ENCODE results near the gene ATF7IP2. TPM values are rescaled to one million over a fixed set of nuclear protein-coding genes. Genes with fewer than 3 reads are reported as not detected.

The ATF7IP2 gene
- total RNA-seq, 4 donors from 2014 or later = 2.4 to 4.8 (median 4.4) TPM

DNA sequence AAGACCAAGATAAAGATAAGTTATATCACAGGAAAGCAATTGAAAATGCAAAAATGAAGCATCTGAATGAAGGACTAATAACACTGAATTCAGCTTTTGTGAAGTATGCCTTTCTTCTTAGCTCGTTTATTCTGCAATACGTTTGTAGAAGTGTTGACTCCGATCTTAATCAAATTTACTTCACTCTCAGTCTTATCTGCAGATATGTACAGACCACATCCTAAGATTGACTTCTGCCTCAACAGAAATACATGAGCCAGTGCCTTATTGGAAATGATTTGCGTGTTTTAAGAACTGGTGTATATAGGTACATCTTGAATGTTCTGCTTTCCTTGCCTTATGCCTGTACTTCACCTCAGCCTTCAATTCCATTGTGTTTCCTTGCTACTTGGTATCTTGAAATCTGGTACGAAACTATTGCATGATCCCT lies 1.3 kb downstream of the ATF7IP2 start:
- Histone ChIP-seq H3K4me3 (peak overlapping the region in 1 of 4 donors; percentile 61), H3K4me1 (peaks cover 0 to 12% (median 0%) of the 10 kb centered on the region in 4 donors), H3K27me3 (no peaks in the 10 kb centered on the region), H3K9me3 (peaks cover 0 to 8% (median 0%) of the 10 kb centered on the region in 4 donors), H3K36me3 (no peaks in the 10 kb centered on the region), H3K27ac (no peak overlapping the region)
- WGBS, 2 donors = 70 to 71% methylated on average over 5 of the region's 5 CpGs
- DNase-seq (ENCODE audit: low spot score in 2 of 2) = no peak
- TF ChIP-seq, protein P1, sequence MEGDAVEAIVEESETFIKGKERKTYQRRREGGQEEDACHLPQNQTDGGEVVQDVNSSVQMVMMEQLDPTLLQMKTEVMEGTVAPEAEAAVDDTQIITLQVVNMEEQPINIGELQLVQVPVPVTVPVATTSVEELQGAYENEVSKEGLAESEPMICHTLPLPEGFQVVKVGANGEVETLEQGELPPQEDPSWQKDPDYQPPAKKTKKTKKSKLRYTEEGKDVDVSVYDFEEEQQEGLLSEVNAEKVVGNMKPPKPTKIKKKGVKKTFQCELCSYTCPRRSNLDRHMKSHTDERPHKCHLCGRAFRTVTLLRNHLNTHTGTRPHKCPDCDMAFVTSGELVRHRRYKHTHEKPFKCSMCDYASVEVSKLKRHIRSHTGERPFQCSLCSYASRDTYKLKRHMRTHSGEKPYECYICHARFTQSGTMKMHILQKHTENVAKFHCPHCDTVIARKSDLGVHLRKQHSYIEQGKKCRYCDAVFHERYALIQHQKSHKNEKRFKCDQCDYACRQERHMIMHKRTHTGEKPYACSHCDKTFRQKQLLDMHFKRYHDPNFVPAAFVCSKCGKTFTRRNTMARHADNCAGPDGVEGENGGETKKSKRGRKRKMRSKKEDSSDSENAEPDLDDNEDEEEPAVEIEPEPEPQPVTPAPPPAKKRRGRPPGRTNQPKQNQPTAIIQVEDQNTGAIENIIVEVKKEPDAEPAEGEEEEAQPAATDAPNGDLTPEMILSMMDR (IDR thresholded peaks at IDR 0.05) = no peak
- TF ChIP-seq EP300 (IDR thresholded peaks at IDR 0.05) (no peak), POLR2A (IDR thresholded peaks at IDR 0.05) (no peak)

DNA sequence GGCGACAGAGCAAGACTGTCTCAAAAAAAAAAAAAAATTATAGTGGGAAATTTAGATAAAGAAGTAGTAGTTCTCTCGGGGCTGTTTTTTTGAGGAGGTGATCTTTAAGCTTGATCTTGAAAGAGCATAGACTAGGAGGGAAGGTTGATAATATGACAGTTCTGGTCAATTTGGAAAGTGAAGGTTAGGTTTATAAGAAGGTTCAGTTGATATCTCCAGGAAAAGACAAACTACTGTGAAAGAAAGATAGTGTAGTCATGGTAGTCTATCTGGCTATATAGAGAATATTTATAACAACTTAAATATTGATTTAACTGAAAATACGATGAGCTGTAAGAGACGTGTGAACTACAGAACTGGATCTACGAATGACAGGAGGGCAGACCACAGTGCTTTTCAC lies 3.1 kb downstream of the ATF7IP2 start:
- DNase-seq (ENCODE audit: low spot score in 2 of 2) = no peak
- Histone ChIP-seq H3K27me3 (no peaks in the 10 kb centered on the region), H3K4me1 (peaks cover 0 to 12% (median 0%) of the 10 kb centered on the region in 4 donors), H3K36me3 (no peaks in the 10 kb centered on the region), H3K27ac (no peak overlapping the region), H3K9me3 (peaks cover 0 to 8% (median 0%) of the 10 kb centered on the region in 4 donors), H3K4me3 (no peak overlapping the region)
- TF ChIP-seq, protein P1 (IDR thresholded peaks at IDR 0.05) = no peak
- 75 to 94% methylated on average over 5 of the region's 5 CpGs for WGBS, 2 donors

DNA sequence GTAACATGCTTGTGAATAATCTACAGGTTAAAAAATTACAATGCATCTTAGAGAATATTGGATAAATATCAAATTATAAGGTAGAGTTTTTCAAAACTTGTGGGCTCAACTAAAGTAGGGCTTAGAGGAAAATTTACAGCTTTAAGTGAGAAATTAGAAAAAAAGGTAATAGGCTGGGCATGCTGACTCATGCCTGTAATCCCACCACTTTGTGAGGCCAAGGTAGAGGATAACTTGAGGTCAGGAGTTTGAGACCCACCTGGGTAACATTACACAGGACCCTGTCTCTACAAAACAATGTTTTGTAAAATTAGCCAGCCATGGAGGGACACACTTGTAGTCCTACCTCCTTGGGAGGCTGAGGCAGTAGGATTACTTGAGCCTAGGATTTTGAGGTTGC lies 4.5 kb downstream of the ATF7IP2 start:
- Histone ChIP-seq H3K36me3 (no peaks in the 10 kb centered on the region), H3K27me3 (no peaks in the 10 kb centered on the region), H3K27ac (no peak overlapping the region), H3K9me3 (no peaks in the 10 kb centered on the region), H3K4me1 (peaks cover 0 to 12% (median 0%) of the 10 kb centered on the region in 4 donors), H3K4me3 (no peak overlapping the region)
- DNase-seq (ENCODE audit: low spot score in 2 of 2) = no peak
- TF ChIP-seq EP300 (IDR thresholded peaks at IDR 0.05) (no peak), POLR2A (IDR thresholded peaks at IDR 0.05) (no peak)
- TF ChIP-seq, protein P1 (IDR thresholded peaks at IDR 0.05) = no peak

DNA sequence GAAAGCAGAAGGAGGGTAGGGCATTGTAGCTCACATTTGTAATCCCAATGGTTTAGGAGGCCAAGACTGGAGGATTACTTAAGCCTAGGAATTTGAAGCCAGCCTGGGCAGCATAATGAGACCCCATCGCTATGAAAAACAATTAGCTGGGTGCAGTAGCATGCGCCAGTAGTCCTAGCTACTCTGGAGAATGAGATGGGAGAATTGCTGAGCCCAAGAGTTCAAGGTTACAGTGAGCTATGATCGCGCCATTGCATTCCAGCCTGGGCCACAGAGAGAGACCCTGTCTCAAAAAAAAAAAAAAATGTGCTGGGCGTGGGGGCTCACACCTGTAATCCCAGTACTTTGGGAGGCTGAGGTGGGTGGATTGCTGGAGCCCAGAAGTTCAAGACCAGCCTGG lies 5.0 kb downstream of the ATF7IP2 start:
- H3K36me3 ChIP-seq = no peaks in the 10 kb centered on the region
- no peak overlapping the region for H3K4me3 ChIP-seq
- H3K27me3 ChIP-seq = no peaks in the 10 kb centered on the region
- H3K9me3 ChIP-seq = no peaks in the 10 kb centered on the region
- no peak overlapping the region for H3K27ac ChIP-seq
- WGBS, 2 donors = 95 to 96% methylated on average over 5 of the region's 5 CpGs
- H3K4me1 ChIP-seq = peaks cover 0 to 12% (median 0%) of the 10 kb centered on the region in 4 donors
- DNase-seq (ENCODE audit: low spot score in 2 of 2) = no peak
- TF ChIP-seq, protein P1 (IDR thresholded peaks at IDR 0.05) = no peak
- TF ChIP-seq POLR2A (IDR thresholded peaks at IDR 0.05) (no peak), EP300 (IDR thresholded peaks at IDR 0.05) (no peak)

DNA sequence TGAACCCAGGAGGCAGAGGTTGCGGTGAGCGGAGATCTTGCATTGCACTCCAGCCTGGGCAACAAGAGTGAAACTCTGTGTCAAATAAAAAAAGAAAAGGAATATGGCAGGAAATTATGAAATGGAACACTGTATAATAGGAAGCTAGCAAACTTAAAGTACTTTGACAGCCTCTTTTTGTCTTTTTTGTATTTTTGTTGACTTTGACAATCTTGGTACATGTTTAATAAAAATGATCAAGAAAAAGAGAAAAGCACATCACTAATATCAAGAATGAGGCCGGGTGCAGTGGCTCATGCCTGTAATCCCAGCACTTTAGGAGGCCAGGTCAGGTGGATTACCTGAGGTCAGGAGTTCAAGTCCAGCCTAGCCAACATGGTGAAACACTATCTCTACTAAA lies 5.5 kb downstream of the ATF7IP2 start:
- no peak for DNase-seq (ENCODE audit: low spot score in 2 of 2)
- H3K27me3 ChIP-seq = no peaks in the 10 kb centered on the region
- TF ChIP-seq, protein P1 (IDR thresholded peaks at IDR 0.05) = no peak
- TF ChIP-seq EP300 (IDR thresholded peaks at IDR 0.05) (no peak), POLR2A (IDR thresholded peaks at IDR 0.05) (no peak)
- no peak overlapping the region for H3K27ac ChIP-seq
- 98 to 99% methylated on average over 3 of the region's 3 CpGs for WGBS, 2 donors
- H3K36me3 ChIP-seq = no peaks in the 10 kb centered on the region
- peaks cover 0 to 1% (median 0%) of the 10 kb centered on the region in 4 donors for H3K9me3 ChIP-seq
- no peak overlapping the region for H3K4me3 ChIP-seq
- peaks cover 0 to 12% (median 0%) of the 10 kb centered on the region in 4 donors for H3K4me1 ChIP-seq
